ENCODE measurements around the gene UEVLD. TPM values are rescaled to one million over a fixed set of nuclear protein-coding genes. Genes with fewer than 3 reads are reported as not detected.

The UEVLD gene
- polyA plus RNA-seq, 1 donor from 2014 or later: 11.3 TPM

- Histone ChIP-seq H3K79me2 (replicated peaks; ENCODE audit: insufficient read depth, low read length) (peaks cover 26% of the 10 kb centered on the region), H3K27ac (ENCODE audit: low read length) (no peak overlapping the region), H3K36me3 (ENCODE audit: insufficient read depth, low read length) (peaks cover 13% of the 10 kb centered on the region), H3K4me3 (ENCODE audit: low read length) (no peak overlapping the region), H4K20me1 (ENCODE audit: insufficient read depth) (no peaks in the 10 kb centered on the region), H3K9me2 (ENCODE audit: insufficient read depth, low read length) (no peaks in the 10 kb centered on the region), H3K27me3 (ENCODE audit: insufficient read depth, low read depth, low read length) (no peaks in the 10 kb centered on the region), H2AFZ (ENCODE audit: low read depth, low read length) (no peak overlapping the region), H3K9ac (ENCODE audit: low read length) (no peak overlapping the region), H3K9me3 (ENCODE audit: low read length) (no peaks in the 10 kb centered on the region), H3F3A (ENCODE audit: insufficient read depth, low read length, poor library complexity, severe bottlenecking) (no peaks in the 10 kb centered on the region), H3K4me2 (ENCODE audit: low read length) (no peak overlapping the region)
- TF ChIP-seq RAD21 (conservative IDR thresholded peaks at IDR 0.05) (no peak), EP300 (conservative IDR thresholded peaks at IDR 0.05; ENCODE audit: poor library complexity, severe bottlenecking) (no peak), EZH2 (IDR thresholded peaks at IDR 0.05; ENCODE audit: borderline replicate concordance, insufficient read depth, low read length, poor library complexity, severe bottlenecking) (no peak), SMC3 (conservative IDR thresholded peaks at IDR 0.05; ENCODE audit: poor library complexity) (no peak), TAF1 (IDR thresholded peaks at IDR 0.05; ENCODE audit: low read depth) (no peak), POLR2AphosphoS5 (IDR thresholded peaks at IDR 0.05) (no peak), MXI1 (conservative IDR thresholded peaks at IDR 0.05; ENCODE audit: poor library complexity, severe bottlenecking) (no peak)
- TF ChIP-seq, protein P1, sequence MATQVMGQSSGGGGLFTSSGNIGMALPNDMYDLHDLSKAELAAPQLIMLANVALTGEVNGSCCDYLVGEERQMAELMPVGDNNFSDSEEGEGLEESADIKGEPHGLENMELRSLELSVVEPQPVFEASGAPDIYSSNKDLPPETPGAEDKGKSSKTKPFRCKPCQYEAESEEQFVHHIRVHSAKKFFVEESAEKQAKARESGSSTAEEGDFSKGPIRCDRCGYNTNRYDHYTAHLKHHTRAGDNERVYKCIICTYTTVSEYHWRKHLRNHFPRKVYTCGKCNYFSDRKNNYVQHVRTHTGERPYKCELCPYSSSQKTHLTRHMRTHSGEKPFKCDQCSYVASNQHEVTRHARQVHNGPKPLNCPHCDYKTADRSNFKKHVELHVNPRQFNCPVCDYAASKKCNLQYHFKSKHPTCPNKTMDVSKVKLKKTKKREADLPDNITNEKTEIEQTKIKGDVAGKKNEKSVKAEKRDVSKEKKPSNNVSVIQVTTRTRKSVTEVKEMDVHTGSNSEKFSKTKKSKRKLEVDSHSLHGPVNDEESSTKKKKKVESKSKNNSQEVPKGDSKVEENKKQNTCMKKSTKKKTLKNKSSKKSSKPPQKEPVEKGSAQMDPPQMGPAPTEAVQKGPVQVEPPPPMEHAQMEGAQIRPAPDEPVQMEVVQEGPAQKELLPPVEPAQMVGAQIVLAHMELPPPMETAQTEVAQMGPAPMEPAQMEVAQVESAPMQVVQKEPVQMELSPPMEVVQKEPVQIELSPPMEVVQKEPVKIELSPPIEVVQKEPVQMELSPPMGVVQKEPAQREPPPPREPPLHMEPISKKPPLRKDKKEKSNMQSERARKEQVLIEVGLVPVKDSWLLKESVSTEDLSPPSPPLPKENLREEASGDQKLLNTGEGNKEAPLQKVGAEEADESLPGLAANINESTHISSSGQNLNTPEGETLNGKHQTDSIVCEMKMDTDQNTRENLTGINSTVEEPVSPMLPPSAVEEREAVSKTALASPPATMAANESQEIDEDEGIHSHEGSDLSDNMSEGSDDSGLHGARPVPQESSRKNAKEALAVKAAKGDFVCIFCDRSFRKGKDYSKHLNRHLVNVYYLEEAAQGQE (IDR thresholded peaks at IDR 0.05; ENCODE audit: borderline replicate concordance): no peak
- TF ChIP-seq, protein P2, sequence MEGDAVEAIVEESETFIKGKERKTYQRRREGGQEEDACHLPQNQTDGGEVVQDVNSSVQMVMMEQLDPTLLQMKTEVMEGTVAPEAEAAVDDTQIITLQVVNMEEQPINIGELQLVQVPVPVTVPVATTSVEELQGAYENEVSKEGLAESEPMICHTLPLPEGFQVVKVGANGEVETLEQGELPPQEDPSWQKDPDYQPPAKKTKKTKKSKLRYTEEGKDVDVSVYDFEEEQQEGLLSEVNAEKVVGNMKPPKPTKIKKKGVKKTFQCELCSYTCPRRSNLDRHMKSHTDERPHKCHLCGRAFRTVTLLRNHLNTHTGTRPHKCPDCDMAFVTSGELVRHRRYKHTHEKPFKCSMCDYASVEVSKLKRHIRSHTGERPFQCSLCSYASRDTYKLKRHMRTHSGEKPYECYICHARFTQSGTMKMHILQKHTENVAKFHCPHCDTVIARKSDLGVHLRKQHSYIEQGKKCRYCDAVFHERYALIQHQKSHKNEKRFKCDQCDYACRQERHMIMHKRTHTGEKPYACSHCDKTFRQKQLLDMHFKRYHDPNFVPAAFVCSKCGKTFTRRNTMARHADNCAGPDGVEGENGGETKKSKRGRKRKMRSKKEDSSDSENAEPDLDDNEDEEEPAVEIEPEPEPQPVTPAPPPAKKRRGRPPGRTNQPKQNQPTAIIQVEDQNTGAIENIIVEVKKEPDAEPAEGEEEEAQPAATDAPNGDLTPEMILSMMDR (IDR thresholded peaks at IDR 0.05; ENCODE audit: poor library complexity, severe bottlenecking): no peak
Measured at GRCh38 chr11:18618342-18619025, 29.9 kb upstream of the UEVLD start.

DNA sequence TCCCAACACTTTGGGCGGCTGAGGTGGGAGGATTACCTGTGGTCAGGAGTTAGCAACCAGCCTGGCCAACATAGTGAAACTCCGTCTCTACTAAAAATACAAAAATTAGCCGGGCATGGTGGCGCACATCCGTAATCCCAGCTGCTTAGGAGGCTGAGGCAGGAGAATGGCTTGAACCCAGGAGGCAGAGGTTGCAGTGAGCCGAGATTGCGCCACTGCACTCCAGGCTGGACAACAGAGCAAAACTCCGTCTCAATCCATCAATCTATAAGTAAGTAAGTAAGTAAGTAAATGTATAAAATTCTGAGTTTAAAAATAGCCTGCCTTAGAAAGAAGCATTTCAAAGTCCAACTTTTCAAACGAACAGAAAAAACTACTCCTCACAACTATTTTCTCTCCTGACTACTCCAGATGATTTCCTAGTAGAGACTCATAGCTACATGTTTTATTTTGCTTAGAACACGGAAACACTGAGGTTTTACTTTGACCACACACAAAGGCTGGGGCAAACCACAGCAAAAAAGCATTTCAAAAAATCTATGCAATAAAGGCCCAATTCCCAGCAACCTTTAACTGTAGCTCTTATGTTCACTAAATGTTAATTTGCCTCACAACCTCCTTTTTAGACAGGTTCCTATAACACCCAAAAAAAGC, 29.3 kb upstream of the UEVLD start:
- TF ChIP-seq POLR2AphosphoS5 (IDR thresholded peaks at IDR 0.05) (no peak), TAF1 (IDR thresholded peaks at IDR 0.05; ENCODE audit: low read depth) (no peak), EP300 (conservative IDR thresholded peaks at IDR 0.05; ENCODE audit: poor library complexity, severe bottlenecking) (no peak), MXI1 (conservative IDR thresholded peaks at IDR 0.05; ENCODE audit: poor library complexity, severe bottlenecking) (no peak)
- TF ChIP-seq, protein P1 (IDR thresholded peaks at IDR 0.05; ENCODE audit: borderline replicate concordance): no peak
- TF ChIP-seq, protein P2 (IDR thresholded peaks at IDR 0.05; ENCODE audit: poor library complexity, severe bottlenecking): no peak
- no peaks in the 10 kb centered on the region for H3K27me3 ChIP-seq (ENCODE audit: insufficient read depth, low read depth, low read length)
- H3K9me3 ChIP-seq (ENCODE audit: low read length): no peaks in the 10 kb centered on the region
- H3K27ac ChIP-seq (ENCODE audit: low read length): no peak overlapping the region
- H3K4me3 ChIP-seq (ENCODE audit: low read length): no peak overlapping the region
- H3K36me3 ChIP-seq (ENCODE audit: insufficient read depth, low read length): peaks cover 15% of the 10 kb centered on the region
- H4K20me1 ChIP-seq (ENCODE audit: insufficient read depth): no peaks in the 10 kb centered on the region
- no peak overlapping the region for H3K9ac ChIP-seq (ENCODE audit: low read length)
- peaks cover 21% of the 10 kb centered on the region for H3K79me2 ChIP-seq (replicated peaks; ENCODE audit: insufficient read depth, low read length)
- H3F3A ChIP-seq (ENCODE audit: insufficient read depth, low read length, poor library complexity, severe bottlenecking): no peaks in the 10 kb centered on the region
- no peak overlapping the region for H3K4me2 ChIP-seq (ENCODE audit: low read length)
- H2AFZ ChIP-seq (ENCODE audit: low read depth, low read length): no peak overlapping the region
- H3K9me2 ChIP-seq (ENCODE audit: insufficient read depth, low read length): no peaks in the 10 kb centered on the region
